Aorta (tissue), 5 donors: ENCODE measurements around the gene NLGN2. TPM values are rescaled to one million over a fixed set of nuclear protein-coding genes. Genes with fewer than 3 reads are reported as not detected.

Experiments
- ATAC-seq: fragments of 200-7000 bp; cut with Tn5 transposase; one replicate; pipeline ENCODE4 v1.9.1; 2022; ENCODE audit warnings: moderate library complexity; ENCODE audit not compliant: low FRiP score
- DNase-seq, 2 donors: peaks; one replicate each; pipeline ENCODE4 v3.0.0-alpha.2; 2020
- H3K27ac ChIP-seq, 2 donors: one replicate each; pipeline ENCODE4 v1.5.1; 2013; ENCODE audit warnings: low read length in 2 of 2, mild to moderate bottlenecking in 2 of 2, moderate library complexity in 2 of 2, control low read depth in 1 of 2, inconsistent platforms in 1 of 2, low read depth in 1 of 2
- H3K27me3 ChIP-seq, 2 donors: one replicate each; pipeline ENCODE4 v1.6.1; 2013; ENCODE audit warnings: control low read depth in 1 of 2, low read length in 1 of 2, mild to moderate bottlenecking in 1 of 2, moderate library complexity in 1 of 2; ENCODE audit not compliant: insufficient read depth in 2 of 2, control insufficient read depth in 1 of 2
- H3K36me3 ChIP-seq, 2 donors: one replicate each; pipeline ENCODE4 v1.6.1; 2013; ENCODE audit warnings: control low read depth in 1 of 2, low read length in 1 of 2, mild to moderate bottlenecking in 1 of 2; ENCODE audit not compliant: insufficient read depth in 2 of 2, control insufficient read depth in 1 of 2
- H3K4me1 ChIP-seq, 2 donors: one replicate each; pipeline ENCODE4 v1.6.1; 2013; ENCODE audit warnings: low read length in 2 of 2, control low read depth in 1 of 2, mild to moderate bottlenecking in 1 of 2, moderate library complexity in 1 of 2; ENCODE audit not compliant: insufficient read depth in 2 of 2, control insufficient read depth in 1 of 2
- H3K4me3 ChIP-seq, 2 donors: one replicate each; pipeline ENCODE4 v1.5.1; 2013; ENCODE audit warnings: low read length in 2 of 2, control low read depth in 1 of 2, mild to moderate bottlenecking in 1 of 2
- H3K9me3 ChIP-seq: one replicate; pipeline ENCODE4 v1.6.1; 2013; ENCODE audit warnings: mild to moderate bottlenecking, low read length; ENCODE audit not compliant: control insufficient read depth
- WGBS, 2 donors: extraction: QIAGEN DNeasy Blood & Tissue Kit; methylation state at CpG; one replicate each; pipeline ENCODE4 v1.1.7; 2013; 5-methylcytosine and 5-hydroxymethylcytosine counted together
- intact Hi-C, 2 donors: fragments of 100-400 bp; cut with DNase I; formaldehyde crosslinking; loops; one replicate each; pipeline versions ENCODE4 v1.14.2 to v1.15.0; 2022
- polyA plus RNA-seq, 2 donors: library from polyadenylated mRNA; stranded (reverse); fragments of 200-250 nt; gene quantifications; one replicate each; pipeline ENCODE4 v1.2.3, GENCODE V29; 2013
- total RNA-seq, 2 donors: library from RNA; stranded (reverse); fragmentation: NEBNext Ultra II Directional; extraction: Animal tissue kit (Norgen Biotek cat#: 25700); gene quantifications; one replicate each; pipeline ENCODE4 v1.2.1, GENCODE V29; 2021
- donor health status: healthy with polysubstance abuse.
- donor health status: Bipolar disorder and iron deficiency.
- donor health status: DM: no; HTN: no; CAD: no.
- donor health status: DM: no; HTN: no; CAD: no.
- donor health status: DM: yes; HTN: yes; CAD: no.

Gene NLGN2
- total and polyA plus RNA-seq, 4 donors: 2.4 to 49.9 (median 30.9) TPM

DNA sequence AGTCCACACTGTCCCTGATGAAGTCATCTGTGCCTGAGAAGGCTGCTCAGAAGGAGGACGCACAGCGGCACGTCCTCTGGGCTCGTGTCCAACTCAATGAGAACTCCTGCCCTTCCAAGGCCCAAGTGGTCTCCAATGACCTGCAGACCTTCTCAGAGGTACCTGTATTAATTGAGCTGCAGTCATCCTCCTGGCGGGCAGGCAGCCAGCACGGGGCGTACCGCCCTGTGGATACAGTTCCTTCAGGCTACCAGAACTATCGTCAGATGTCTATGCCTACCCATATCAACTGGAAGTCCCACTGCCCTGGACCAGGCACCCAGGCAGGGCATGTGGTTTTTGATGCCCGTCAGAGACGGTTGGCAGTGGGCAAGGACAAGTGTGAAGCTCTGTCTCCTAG, 24.7 kb downstream of the NLGN2 start:
- Histone ChIP-seq H3K9me3 (no peaks in the 10 kb centered on the region), H3K4me1 (no peaks in the 10 kb centered on the region), H3K4me3 (no peak overlapping the region), H3K27me3 (no peaks in the 10 kb centered on the region), H3K36me3 (no peaks in the 10 kb centered on the region), H3K27ac (no peak overlapping the region)
- ATAC-seq: no peak
- intact Hi-C loops: loop anchor here in 1 of 2 donors (10.0 kb wide), 1 partner anchor 77 kb away; the partner anchor contains the start of genes KCTD11 and TMEM95
- DNase-seq: no peak
- 91 to 94% methylated on average over 11 of the region's 11 CpGs for WGBS, 2 donors

DNA sequence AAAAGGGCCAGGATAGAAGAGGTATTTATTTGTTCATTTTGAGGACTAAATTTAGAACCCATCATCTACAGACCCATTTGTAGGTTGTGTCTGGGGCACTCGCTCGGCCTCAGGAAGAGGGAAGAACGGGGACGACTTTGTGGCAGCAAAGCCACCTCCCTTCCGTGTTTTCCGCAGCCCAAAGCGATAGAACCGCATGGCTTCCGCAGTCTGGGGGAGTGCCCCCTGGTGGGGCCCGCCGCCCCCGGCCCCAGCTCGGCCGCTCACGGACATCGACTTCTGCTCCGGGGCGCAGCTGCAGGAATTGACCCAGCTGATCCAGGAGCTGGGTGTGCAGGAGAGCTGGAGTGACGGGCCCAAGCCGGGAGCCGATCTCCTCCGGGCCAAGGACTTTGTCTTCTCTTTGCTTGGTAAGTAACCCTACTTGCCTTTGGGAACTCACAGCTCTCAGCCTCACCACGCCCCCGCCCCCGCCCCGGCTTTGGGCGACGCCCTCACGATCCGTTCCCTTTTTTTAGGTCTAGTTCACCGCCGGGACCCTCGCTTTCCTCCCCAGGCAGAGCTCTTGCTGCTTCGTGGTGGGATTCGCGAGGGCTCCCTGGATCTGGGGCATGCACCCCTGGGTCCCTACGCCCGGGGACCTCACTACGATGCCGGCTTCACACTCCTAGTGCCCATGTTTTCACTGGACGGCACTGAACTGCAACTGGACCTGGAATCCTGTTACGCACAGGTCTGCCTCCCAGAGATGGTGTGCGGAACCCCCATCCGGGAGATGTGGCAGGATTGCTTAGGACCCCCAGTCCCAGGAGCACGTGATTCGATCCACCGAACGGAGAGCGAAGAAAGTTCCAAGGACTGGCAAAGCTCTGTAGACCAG, 28.3 kb downstream of the NLGN2 start:
- intact Hi-C loops: loop anchor here (1.0 to 10.0 kb wide), 6 partner anchors 29 to 123 kb away; partner anchors contain the start of genes POLR2A (in 2 of the 2), KCTD11 (in 1 of the 2), NLGN2 (in 1 of the 2) and TMEM95 (in 1 of the 2)
- no peaks in the 10 kb centered on the region for H3K9me3 ChIP-seq
- no peaks in the 10 kb centered on the region for H3K36me3 ChIP-seq
- 3 to 4% methylated on average over 49 of the region's 49 CpGs for WGBS, 2 donors
- no peak overlapping the region for H3K27ac ChIP-seq
- no peaks in the 10 kb centered on the region for H3K4me1 ChIP-seq
- peak overlapping the region; percentile 17 to 35 for H3K4me3 ChIP-seq
- peak; percentile 67 to 86 for DNase-seq
- H3K27me3 ChIP-seq: no peaks in the 10 kb centered on the region
- peak; percentile 22 for ATAC-seq

DNA sequence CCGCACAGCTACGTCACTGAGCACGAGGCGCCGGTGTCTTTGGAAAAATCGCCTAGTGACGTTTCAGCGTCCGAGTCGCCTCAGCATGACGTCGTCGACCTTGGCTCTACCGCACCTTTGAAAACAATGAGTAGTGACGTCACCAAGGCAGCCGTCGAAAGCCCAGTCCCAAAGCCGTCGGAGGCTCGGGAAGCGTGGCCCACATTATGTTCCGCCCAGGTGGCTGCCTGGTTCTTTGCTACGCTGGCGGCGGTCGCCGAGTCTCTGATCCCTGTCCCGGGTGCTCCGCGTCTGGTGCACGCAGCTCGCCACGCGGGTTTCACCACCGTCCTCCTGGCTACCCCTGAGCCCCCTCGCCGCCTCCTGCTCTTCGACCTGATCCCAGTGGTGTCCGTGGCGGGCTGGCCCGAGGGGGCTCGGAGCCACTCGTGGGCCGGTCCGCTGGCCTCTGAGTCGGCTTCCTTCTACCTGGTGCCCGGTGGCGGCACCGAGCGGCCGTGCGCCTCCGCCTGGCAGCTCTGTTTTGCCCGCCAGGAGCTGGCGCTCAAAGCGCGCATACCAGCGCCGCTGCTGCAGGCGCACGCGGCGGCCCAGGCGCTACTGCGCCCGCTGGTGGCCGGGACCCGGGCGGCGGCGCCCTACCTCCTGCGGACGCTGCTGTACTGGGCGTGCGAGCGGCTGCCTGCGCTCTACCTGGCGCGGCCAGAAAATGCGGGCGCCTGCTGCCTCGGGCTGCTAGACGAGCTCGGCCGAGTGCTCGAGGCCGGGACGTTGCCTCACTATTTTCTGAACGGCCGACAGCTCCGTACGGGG, 29.1 kb downstream of the NLGN2 start:
- Histone ChIP-seq H3K4me3 (no peak overlapping the region), H3K4me1 (no peaks in the 10 kb centered on the region), H3K9me3 (no peaks in the 10 kb centered on the region), H3K27me3 (no peaks in the 10 kb centered on the region), H3K27ac (no peak overlapping the region), H3K36me3 (no peaks in the 10 kb centered on the region)
- peak; percentile 88 for ATAC-seq
- peak; percentile 85 to 92 for DNase-seq
- 3 to 4% methylated on average over 79 to 92 of the region's 92 CpGs for WGBS, 2 donors
- intact Hi-C loops: loop anchor here (2.0 to 10.0 kb wide), 2 partner anchors 82 to 122 kb away; partner anchors contain the start of genes KCTD11 (in 1 of the 2), TMEM95 (in 1 of the 2) and TNFSF13 (in 1 of the 2)

DNA sequence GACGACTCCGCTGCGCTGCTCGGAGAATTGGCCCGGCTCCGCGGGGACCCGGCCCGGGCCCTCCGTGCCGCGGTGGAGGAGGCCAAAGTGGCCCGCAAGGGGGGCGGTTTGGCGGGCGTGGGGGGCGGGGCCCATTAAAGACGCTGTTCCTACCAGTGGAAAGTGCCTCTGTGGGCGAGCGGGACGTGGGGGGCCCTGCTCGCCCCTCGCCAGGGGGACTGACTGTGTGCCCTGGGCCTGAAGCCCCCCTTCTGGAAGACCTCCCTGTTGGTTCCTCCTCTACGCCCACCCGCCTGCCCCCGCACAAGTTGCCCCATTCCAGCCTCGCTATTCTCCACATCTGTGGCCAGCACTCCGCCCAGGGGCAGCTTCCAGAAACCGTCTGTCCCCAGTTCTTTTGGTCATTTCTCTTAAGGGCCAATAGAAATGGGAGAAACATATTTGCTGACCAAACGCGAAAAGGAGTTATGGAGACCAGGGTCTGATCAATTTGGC, 29.8 kb downstream of the NLGN2 start:
- DNase-seq (no peak), ATAC-seq (no peak)
- Histone ChIP-seq H3K4me3 (no peak overlapping the region), H3K4me1 (no peaks in the 10 kb centered on the region), H3K36me3 (no peaks in the 10 kb centered on the region), H3K27me3 (no peaks in the 10 kb centered on the region), H3K27ac (no peak overlapping the region), H3K9me3 (no peaks in the 10 kb centered on the region)
- intact Hi-C loops: loop anchor here (2.0 to 10.0 kb wide), 2 partner anchors 83 to 121 kb away; partner anchors contain the start of genes KCTD11 (in 1 of the 2), TMEM95 (in 1 of the 2) and TNFSF13 (in 1 of the 2)
- 31 to 37% methylated on average over 24 to 31 of the region's 31 CpGs for WGBS, 2 donors

DNA sequence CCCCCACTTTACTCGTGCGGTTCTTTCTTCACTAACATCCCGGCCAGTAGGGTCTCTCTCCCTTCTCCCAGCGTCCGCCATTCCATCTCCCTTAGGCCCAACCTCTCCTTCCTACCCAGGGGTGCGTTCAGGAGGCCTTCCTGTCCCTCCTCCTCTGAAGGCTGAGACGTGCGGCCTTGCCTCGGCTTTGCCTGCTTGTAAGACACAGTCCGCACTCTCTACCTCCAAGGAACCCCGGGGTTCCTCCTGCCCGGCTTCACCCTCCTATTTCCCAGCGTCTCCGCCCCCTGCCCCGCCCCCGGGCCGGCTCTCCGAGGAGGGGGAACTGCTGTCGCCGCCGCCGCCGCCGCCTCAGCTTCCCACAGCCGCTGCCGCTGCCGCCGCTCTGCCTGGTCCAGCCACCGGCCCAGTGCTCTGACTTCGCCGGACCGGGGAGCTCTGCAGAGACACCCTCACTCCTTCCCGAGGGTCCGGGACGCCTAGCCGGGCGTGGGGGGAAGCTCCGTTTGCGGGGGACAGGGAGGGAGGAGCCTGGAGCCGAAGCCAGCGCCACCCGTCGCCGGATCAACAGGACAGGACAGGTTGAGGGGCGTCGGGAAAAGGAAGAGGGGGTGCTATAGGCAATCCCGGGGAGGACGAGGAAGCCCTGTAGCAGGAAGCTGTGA, 30.4 kb downstream of the NLGN2 start:
- 46% methylated on average over 46 to 48 of the region's 48 CpGs for WGBS, 2 donors
- intact Hi-C loops: loop anchor here (2.0 to 10.0 kb wide), 2 partner anchors 83 to 121 kb away; partner anchors contain the start of genes KCTD11 (in 1 of the 2), TMEM95 (in 1 of the 2) and TNFSF13 (in 1 of the 2)
- H3K36me3 ChIP-seq: no peaks in the 10 kb centered on the region
- no peaks in the 10 kb centered on the region for H3K9me3 ChIP-seq
- no peak overlapping the region for H3K4me3 ChIP-seq
- no peak overlapping the region for H3K27ac ChIP-seq
- ATAC-seq: peak; percentile 17
- peak; percentile 84 to 90 for DNase-seq
- H3K4me1 ChIP-seq: no peaks in the 10 kb centered on the region
- no peaks in the 10 kb centered on the region for H3K27me3 ChIP-seq

DNA sequence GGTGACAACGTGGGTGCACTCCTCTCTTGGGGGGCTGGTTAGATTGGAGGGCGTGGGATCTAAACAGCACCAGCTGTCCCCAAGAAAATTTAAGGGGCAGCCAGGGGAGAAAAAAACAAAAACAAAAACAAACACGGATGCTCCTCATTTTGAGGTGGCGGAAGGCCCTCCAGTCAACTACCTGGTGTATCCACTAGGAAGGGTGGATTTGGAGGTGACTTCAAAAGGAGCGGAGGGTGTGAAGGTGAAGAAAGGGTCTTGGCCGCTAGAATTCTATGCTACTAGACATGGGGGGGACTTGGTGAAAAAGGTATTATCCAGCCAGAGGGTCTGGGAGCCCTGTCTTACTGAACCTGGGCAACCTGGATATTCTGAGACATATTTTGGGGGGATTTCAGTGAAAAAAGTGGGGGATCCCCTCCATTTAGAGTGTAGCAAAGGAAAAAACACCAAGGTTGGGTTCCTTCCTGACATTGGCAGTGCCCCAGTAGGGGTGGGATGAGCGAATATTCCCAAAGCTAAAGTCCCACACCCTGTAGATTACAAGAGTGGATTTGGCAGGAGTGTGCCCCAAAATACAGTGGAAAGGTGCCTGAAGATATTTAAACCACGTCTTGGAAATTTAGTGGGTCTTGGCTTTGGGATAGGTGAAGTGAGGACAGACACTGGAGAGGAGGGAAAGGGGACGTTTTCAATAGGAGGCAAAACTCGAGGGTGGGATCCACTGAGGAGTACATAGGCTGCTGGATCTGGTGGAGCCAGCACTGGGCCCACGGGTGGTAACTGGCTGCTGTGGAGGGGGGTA, 31.2 kb downstream of the NLGN2 start:
- no peak for DNase-seq
- intact Hi-C loops: loop anchor here in 1 of 2 donors (10.0 kb wide), 1 partner anchor 84 kb away; the partner anchor contains the start of genes KCTD11 and TMEM95
- 64 to 65% methylated on average over 11 of the region's 11 CpGs for WGBS, 2 donors
- Histone ChIP-seq H3K9me3 (no peaks in the 10 kb centered on the region), H3K27me3 (no peaks in the 10 kb centered on the region), H3K36me3 (no peaks in the 10 kb centered on the region), H3K4me1 (no peaks in the 10 kb centered on the region), H3K4me3 (no peak overlapping the region), H3K27ac (no peak overlapping the region)
- ATAC-seq: no peak

DNA sequence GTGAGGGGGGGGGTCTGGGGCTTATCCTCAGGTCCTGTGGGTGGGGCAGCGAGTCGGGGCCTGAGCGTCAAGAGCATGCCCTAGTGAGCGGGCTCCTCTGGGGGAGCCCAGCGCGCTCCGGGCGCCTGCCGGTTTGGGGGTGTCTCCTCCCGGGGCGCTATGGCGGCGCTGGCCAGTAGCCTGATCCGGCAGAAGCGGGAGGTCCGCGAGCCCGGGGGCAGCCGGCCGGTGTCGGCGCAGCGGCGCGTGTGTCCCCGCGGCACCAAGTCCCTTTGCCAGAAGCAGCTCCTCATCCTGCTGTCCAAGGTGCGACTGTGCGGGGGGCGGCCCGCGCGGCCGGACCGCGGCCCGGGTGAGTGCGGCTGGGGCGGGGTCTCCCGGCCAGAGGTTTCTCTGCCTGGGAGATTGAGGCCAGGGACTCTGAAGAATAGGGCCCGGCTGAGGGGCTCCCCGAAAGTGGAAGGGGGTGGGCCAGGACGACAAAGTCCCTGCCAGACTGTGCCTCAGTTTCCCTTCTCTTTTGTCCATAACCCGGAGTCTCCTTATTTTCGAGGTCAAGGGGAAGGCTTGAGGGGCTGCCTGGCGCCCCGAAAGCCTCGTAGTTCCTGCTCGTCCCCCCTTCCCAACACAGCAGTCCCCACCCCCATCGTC, 31.9 kb downstream of the NLGN2 start, which contains the start of gene FGF11:
Gene FGF11, plus strand, starts transcription at position 51 of the 651 bp plus-strand sequence. Its CDS starts 109 bp downstream, at position 160.
- DNase-seq: no peak
- 2 to 4% methylated on average over 47 to 50 of the region's 50 CpGs for WGBS, 2 donors
- H3K27ac ChIP-seq: no peak within 1 kb of the TSS
- no peaks in the 10 kb centered on the region for H3K27me3 ChIP-seq
- intact Hi-C loops: loop anchor here in 1 of 2 donors (10.0 kb wide), 1 partner anchor 85 kb away; the partner anchor contains the start of genes KCTD11 and TMEM95
- H3K4me1 ChIP-seq: no peaks in the 10 kb centered on the region
- no peak for ATAC-seq
- no peaks in the 10 kb centered on the region for H3K36me3 ChIP-seq
- no peaks in the 10 kb centered on the region for H3K9me3 ChIP-seq
- H3K4me3 ChIP-seq: no peak within 1 kb of the TSS
